Omental fat pad (tissue), 4 donors: ENCODE data around the gene ADISSP. TPM values are rescaled to one million over a fixed set of nuclear protein-coding genes. Genes with fewer than 3 reads are reported as not detected.

ENCODE experiments used
- ATAC-seq: fragments of 150-250 bp; one replicate; pipeline ENCODE4 v1.9.1; 2016; ENCODE audit warnings: mild to moderate bottlenecking, moderate library complexity; ENCODE audit not compliant: low FRiP score
- DNase-seq: peaks from one replicate; pipeline ENCODE4 v3.0.0-alpha.2; 2019; ENCODE audit warnings: low spot score
- total RNA-seq, 4 donors: library from RNA; depleted of rRNA; stranded (reverse); fragments of >200 nt; gene quantifications; one replicate each; pipeline ENCODE4 v1.1.0, GENCODE V29; 2016
- TF ChIP-seq, protein P1 (sequence below), 3 donors: fragments of 450-650 bp; IDR thresholded peaks; one replicate each; pipeline ENCODE4 v1.5.1; 2016 to 2017; ENCODE audit warnings: antibody characterized with exemption in 3 of 3, mild to moderate bottlenecking in 3 of 3, moderate library complexity in 2 of 3

Gene ADISSP
- total RNA-seq, 4 donors from 2014 or later: 19.7 to 32.3 (median 30.3) TPM

DNA sequence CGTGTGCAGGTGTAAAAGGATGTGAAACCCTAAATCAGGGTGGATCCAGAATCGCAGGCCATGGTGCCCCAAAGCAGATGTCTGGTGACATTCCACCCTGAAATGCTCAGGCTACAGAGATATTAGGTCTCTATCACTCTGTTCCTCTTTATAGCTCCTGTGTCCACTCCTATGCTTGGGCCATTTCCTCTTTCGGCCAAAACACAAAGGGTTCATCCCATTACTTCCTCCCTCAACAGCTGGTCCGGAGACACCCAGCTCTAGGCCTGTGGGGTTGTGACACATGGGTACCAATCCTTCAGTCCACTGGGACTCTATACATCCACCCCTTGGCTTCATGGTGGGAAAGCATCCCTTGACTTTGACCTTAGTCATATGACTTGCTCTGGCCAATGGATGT lies 53.5 kb downstream of the ADISSP start:
- DNase-seq: no peak
- ATAC-seq: no peak
- TF ChIP-seq, protein P1, sequence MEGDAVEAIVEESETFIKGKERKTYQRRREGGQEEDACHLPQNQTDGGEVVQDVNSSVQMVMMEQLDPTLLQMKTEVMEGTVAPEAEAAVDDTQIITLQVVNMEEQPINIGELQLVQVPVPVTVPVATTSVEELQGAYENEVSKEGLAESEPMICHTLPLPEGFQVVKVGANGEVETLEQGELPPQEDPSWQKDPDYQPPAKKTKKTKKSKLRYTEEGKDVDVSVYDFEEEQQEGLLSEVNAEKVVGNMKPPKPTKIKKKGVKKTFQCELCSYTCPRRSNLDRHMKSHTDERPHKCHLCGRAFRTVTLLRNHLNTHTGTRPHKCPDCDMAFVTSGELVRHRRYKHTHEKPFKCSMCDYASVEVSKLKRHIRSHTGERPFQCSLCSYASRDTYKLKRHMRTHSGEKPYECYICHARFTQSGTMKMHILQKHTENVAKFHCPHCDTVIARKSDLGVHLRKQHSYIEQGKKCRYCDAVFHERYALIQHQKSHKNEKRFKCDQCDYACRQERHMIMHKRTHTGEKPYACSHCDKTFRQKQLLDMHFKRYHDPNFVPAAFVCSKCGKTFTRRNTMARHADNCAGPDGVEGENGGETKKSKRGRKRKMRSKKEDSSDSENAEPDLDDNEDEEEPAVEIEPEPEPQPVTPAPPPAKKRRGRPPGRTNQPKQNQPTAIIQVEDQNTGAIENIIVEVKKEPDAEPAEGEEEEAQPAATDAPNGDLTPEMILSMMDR (IDR thresholded peaks at IDR 0.05): no peak

DNA sequence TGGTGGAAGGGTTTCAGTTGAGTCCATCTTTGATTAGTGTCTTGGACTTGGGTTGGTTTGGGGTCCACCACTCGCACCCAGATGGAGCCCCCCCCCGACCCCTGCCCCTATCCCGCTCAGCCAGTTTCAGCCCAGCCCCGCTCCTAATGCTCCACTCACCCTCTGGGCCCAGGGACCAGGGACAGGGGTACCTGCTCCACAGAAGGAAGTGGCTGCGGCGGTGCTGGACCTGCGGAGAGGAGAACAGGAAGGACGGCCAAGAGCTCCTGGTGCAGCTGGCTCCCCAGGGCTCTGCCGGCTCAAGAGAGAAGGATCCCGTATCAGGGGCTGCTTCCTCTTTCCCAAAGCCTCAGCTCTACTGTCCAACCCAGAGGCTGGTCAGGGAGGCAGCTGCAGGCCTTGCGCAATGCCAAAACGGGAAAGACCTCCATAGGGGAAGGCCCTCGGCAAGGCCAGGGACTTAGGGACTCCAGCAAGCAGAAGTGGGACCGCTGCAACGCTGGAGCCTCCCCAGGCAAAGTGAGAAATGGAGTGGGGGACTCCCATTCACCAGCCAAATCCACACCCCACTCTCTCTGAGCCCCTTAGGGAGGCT lies 55.2 kb downstream of the ADISSP start, which contains the start of gene SIGLEC1:
Gene SIGLEC1, minus strand, starts transcription at position 322 of the 595 bp plus-strand sequence. CDS start 5,472 bp downstream, outside the sequence.
- ATAC-seq (no peak), DNase-seq (no peak)
- TF ChIP-seq, protein P1 (IDR thresholded peaks at IDR 0.05): no peak

DNA sequence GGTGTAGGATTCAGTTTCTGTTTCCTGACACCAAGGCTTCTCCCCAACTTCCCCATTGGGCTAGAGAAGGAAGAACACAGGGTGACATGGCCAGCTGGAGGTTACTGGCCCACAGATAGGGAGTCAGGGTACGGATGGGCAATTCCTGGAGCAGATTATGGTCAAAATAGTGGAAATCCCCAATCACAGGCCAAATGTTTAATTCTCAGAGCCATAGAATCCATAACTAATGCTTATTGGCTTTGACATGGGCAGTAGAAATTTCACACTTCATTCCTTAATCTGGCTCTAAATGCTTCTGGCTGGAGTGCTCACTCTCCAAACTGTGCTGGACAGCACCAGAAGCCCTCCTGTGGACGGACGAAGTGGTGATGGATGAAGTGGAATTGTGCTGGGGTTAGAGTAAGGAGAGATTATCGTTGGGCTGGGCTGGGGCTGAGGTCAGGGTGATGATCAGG lies 56.0 kb downstream of the ADISSP start:
- TF ChIP-seq, protein P1 (IDR thresholded peaks at IDR 0.05): no peak
- ATAC-seq (no peak), DNase-seq (no peak)

DNA sequence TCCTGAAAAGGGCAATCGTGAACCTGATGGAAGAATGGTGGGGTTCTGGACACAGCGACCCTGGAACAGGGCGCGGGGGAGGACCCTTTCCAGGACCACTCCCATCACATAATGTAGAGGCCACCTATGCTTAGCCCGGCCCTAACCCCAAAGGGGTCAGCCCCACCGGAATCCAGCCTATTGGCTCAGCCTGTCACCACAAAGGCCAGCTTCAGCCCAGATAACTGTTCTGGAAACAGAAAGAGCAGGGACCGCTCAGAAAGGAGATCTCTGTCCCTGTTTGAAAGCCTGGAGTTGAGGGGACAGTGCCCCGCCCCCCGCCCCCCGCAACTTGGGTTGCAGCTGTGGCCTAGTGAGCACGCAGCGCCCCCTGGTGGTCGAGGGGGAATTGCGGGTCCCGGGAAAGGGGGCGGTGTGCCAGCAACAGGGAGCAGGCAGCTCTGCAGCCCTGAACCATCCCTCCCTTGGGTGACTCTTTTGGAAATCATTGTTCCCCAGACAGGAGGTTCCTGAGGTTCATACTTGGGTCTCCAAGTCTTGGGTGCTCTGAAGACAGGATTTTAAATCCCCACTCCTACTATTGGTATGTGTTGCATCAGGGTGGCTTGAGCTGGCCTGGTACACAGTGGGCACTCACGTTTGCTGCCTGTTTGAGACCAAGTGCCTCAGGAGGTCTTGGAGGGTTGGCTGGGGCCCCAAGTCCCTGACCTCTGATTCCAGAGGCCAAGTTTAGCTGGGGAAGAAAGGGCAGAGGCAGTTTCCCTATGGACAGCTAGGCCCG lies 56.7 kb downstream of the ADISSP start:
- DNase-seq (peak; percentile 95), ATAC-seq (peak; percentile 39)
- TF ChIP-seq, protein P1 (IDR thresholded peaks at IDR 0.05): peak in 2 of 3 donors; percentile 84 to 87

DNA sequence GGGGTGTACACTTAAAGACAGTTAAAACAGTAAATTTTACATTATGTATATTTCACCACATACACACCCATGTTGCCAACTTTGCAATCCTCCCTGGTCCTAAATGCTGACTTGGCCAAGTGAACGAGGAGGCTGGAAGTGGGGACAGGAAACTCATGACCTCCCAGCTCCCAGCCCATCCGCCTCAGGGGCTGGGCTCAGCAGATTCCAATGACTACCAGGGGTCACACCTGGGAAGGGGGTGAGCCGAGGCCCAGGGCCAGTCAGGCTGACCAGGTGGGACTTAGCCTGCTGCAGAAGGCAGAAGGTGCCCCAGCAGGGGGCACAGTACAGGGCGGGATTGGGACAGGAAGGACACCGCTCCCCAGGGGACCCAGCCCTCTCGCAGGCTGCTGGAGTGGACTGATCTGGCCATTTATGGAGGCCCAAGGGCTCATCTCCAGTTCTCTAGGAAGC lies 57.5 kb downstream of the ADISSP start:
- no peak for DNase-seq
- no peak for ATAC-seq
- TF ChIP-seq, protein P1 (IDR thresholded peaks at IDR 0.05): no peak

DNA sequence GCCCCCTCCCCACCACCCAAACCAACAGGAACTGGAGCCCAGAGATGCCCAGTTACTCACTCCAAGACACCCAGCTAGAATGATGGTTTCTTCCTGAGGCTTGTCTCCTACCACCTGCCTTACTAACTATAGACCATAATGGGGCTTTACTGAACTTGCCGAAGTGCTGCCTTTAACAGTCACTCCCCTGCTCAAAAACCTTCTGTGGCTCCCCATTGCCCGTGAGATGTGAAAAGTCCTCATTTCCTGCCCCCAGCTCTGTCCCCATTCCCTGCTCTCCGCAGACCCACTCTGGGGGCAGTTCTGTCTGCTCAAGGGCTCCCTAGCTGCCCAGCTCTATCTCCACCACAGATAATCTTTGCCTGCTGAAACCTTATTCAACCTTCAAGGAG lies 60.0 kb downstream of the ADISSP start:
- DNase-seq: no peak
- ATAC-seq: no peak
- TF ChIP-seq, protein P1 (IDR thresholded peaks at IDR 0.05): no peak
